Upper lobe of right lung (tissue), 1 donor: ENCODE results near the gene CDH5. TPM values are rescaled to one million over a fixed set of nuclear protein-coding genes. Genes with fewer than 3 reads are reported as not detected.
"Not testable (repeated sequence)": the region's sequence is repeated elsewhere in the genome, so short reads cannot be mapped to it uniquely, and the experiment has no call there.

Experiments
- ATAC-seq: fragments of 200-7000 bp; cut with Tn5 transposase; one replicate; pipeline ENCODE4 v1.9.1; 2020; ENCODE audit warnings: mild to moderate bottlenecking, moderate library complexity
- DNase-seq: peaks from one replicate; pipeline ENCODE4 v3.0.0-alpha.2; 2020
- H3K27ac ChIP-seq: fragments of 200-600 bp; one replicate; pipeline ENCODE4 v1.8.0; 2022
- H3K27me3 ChIP-seq: fragments of 200-600 bp; one replicate; pipeline ENCODE4 v1.8.0; 2022; ENCODE audit warnings: mild to moderate bottlenecking
- H3K36me3 ChIP-seq: fragments of 200-600 bp; one replicate; pipeline ENCODE4 v1.8.0; 2022
- H3K4me1 ChIP-seq: fragments of 200-600 bp; one replicate; pipeline ENCODE4 v1.8.0; 2022
- H3K4me3 ChIP-seq: fragments of 200-600 bp; one replicate; pipeline ENCODE4 v1.8.0; 2022; ENCODE audit warnings: mild to moderate bottlenecking
- H3K9me3 ChIP-seq: fragments of 200-600 bp; one replicate; pipeline ENCODE4 v1.8.0; 2022
- intact Hi-C: fragments of 100-400 bp; cut with DNase I; formaldehyde crosslinking; loops from one replicate; pipeline ENCODE4 v1.11.0; 2022
- total RNA-seq: library from RNA; stranded (reverse); fragmentation: NEBNext Ultra II Directional; extraction: Animal tissue kit (Norgen Biotek cat#: 25700); gene quantifications from one replicate; pipeline ENCODE4 v1.2.1, GENCODE V29; 2021
- TF ChIP-seq, protein P1 (sequence below): fragments of 200-600 bp; IDR thresholded peaks from one replicate; pipeline ENCODE4 v1.8.0; 2022; ENCODE audit warnings: antibody characterized with exemption
- donor health status: DM: no; HTN: yes; CAD: no; lungs with severe emphysema.

Gene CDH5
- total RNA-seq, 1 donor from 2014 or later = 144 TPM

DNA sequence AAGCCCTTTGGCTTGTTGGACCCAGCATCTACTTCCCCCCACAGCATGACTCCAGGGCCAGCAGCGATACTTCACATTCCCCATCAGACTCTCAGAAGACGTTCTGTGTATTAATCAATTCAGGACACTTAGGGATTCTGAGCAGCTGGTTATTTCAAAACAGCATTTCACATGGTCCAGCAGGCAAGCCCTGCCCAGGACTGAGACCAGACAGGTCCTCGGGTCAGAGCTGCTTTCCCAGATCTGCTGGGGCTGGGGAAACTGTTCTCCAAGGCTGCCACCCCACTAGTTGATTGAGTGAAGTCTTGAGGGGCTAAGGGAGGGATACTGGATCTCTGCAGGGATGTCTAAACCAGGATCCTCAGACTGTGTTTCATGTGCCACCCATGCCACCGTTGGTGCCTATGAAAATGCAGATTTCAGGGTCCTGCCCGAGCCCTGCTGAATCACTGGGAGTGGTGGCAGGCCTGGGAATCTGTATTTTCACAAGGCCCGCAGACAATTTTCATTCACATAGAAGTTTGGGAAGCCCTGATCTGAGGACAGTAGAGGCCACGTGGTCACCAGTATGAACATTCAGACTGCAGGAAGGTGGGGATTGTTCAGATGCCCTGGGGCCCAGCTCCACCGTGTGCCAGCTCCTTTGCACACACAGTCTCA lies 40.6 kb upstream of the CDH5 start:
- no peak overlapping the region for H3K4me3 ChIP-seq
- intact Hi-C loops = no loop called here
- H3K27ac ChIP-seq = no peak overlapping the region
- H3K4me1 ChIP-seq = no peaks in the 10 kb centered on the region
- H3K27me3 ChIP-seq = no peaks in the 10 kb centered on the region
- H3K36me3 ChIP-seq = no peaks in the 10 kb centered on the region
- no peaks in the 10 kb centered on the region for H3K9me3 ChIP-seq
- ATAC-seq = no peak
- TF ChIP-seq, protein P1, sequence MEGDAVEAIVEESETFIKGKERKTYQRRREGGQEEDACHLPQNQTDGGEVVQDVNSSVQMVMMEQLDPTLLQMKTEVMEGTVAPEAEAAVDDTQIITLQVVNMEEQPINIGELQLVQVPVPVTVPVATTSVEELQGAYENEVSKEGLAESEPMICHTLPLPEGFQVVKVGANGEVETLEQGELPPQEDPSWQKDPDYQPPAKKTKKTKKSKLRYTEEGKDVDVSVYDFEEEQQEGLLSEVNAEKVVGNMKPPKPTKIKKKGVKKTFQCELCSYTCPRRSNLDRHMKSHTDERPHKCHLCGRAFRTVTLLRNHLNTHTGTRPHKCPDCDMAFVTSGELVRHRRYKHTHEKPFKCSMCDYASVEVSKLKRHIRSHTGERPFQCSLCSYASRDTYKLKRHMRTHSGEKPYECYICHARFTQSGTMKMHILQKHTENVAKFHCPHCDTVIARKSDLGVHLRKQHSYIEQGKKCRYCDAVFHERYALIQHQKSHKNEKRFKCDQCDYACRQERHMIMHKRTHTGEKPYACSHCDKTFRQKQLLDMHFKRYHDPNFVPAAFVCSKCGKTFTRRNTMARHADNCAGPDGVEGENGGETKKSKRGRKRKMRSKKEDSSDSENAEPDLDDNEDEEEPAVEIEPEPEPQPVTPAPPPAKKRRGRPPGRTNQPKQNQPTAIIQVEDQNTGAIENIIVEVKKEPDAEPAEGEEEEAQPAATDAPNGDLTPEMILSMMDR = no peak
- no peak for DNase-seq

DNA sequence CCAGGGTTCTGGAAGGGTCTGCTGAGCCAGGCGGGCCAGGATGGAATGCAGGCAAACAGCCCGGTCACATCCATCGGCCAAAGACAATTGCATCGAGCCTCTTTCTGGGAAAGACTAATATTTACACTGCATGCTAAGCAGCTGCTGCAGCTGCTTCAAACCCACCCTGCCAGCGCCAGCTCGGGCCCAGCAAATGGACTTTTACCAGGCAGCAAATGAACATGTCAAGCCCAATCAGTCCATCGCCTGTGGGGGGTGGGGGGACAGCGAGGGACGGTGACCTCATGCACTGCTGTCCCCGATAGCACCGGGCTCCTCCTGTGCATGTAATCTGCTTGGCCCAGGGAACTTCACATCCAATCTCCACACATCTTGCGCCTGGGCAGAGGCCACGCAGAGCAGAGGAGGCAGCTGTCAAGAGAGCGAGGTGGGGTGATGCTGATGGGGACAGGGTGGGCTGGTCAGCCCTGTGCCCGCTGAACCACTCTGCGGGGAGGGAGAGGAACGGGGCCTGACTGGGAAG lies 39.4 kb upstream of the CDH5 start:
- ATAC-seq = peak; percentile 15
- DNase-seq = no peak

DNA sequence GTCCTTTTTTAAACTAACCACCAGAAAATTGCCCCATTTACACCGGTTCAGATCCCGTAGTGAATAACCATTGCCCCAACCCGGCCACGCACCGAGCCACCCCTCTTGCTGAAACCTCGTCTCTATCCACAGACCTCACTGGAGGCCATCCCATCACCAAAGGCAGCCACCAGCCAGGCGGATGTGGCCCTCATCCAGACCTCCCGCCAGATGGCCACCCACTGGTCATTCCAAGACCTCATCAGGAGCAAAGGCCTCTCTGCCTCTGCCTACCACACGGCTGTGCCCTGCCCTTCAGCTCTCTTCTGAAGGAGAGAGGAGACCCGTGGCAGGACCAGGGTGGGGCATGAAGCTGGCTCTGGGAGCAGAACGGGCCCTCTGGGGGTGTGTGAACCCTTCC lies 38.2 kb upstream of the CDH5 start:
- Histone ChIP-seq H3K27me3 (no peaks in the 10 kb centered on the region), H3K27ac (no peak overlapping the region), H3K4me3 (no peak overlapping the region), H3K9me3 (no peaks in the 10 kb centered on the region), H3K36me3 (no peaks in the 10 kb centered on the region), H3K4me1 (no peaks in the 10 kb centered on the region)
- TF ChIP-seq, protein P1 = no peak
- no peak for DNase-seq
- intact Hi-C loops = no loop called here
- no peak for ATAC-seq

More for the DNA sequence above, 39.4 kb upstream of the CDH5 start:
- Histone ChIP-seq H3K9me3 (no peaks in the 10 kb centered on the region), H3K36me3 (no peaks in the 10 kb centered on the region), H3K27ac (no peak overlapping the region), H3K27me3 (no peaks in the 10 kb centered on the region), H3K4me3 (no peak overlapping the region), H3K4me1 (no peaks in the 10 kb centered on the region)
- intact Hi-C loops = no loop called here
- TF ChIP-seq, protein P1 = no peak

DNA sequence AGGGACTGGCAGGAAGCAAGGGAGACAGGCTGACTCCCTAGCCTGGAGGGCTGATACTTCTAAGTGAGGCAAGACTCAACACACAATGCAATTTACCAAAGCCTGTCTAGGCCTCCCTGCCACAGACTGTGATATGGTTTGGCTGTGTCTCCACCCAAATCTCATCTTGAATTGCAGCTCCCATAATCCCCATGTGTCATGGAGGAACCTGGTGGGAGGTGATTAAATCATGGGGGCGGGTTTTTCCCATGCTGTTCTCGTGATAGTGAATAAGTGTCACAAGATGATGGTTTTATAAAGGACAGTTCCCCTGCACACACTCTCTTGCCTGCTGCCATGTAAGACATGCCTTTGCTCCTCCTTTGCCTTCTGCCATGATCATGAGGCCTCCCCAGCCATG lies 35.0 kb upstream of the CDH5 start:
- H3K4me1 ChIP-seq, H3K27ac ChIP-seq, ATAC-seq, H3K4me3 ChIP-seq, H3K36me3 ChIP-seq, intact Hi-C loops, H3K27me3 ChIP-seq, H3K9me3 ChIP-seq, DNase-seq: not testable (repeated sequence)

DNA sequence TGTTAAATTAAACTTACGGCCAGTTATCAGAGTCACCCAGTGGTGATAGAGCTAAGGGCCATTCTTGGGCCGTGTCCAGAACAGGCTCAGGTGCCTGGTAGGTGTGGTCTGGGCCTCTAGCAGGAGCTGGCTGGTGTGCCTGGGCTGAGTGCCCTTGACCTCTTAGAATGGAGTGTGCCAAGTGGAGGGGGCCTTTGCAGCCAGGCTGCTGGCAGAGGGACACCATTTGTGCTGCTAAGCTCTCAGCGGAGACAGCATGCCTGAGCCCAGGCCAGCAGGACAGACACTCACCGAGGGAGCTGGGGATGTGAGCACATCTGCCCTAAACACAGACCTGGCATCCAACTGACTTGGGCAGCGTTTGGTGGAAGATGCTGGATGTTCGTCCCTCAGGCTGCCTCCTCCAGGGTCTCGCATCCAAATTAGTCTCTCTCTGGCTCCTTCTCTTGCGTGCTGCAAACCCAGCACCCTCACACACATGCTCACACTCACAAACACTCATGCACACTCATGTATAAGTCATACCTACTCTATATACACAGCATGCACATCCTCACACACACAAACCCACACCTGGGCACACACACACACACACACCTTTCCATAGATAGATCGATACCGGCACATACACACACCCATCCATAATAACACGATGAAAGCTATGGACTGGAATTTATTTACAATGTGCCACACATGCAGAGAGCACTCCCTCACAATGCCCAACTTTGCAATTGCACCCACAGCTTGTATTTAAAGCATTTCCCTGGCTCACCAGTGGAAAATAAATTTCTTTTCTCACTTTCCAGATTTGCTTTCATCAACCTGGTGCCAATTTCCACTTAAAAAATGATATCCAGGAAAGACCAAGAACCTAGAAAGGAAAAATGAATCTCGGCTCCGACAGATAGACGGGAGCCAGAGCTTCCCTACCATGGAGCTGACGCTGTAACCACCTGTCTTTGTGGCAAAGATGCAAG lies 33.6 kb upstream of the CDH5 start:
- Histone ChIP-seq H3K4me1 (no peaks in the 10 kb centered on the region), H3K36me3 (no peaks in the 10 kb centered on the region), H3K27ac (no peak overlapping the region), H3K4me3 (no peak overlapping the region), H3K9me3 (no peaks in the 10 kb centered on the region), H3K27me3 (no peaks in the 10 kb centered on the region)
- intact Hi-C loops = no loop called here
- peak; percentile 65 for DNase-seq
- ATAC-seq = peak; percentile 30
- TF ChIP-seq, protein P1 = no peak
